SJSA1 (cell line): ENCODE data around the gene PLEKHN1. TPM values are rescaled to one million over a fixed set of nuclear protein-coding genes. Genes with fewer than 3 reads are reported as not detected.

ENCODE experiments used
- DNase-seq, 2 experiments: peaks; one replicate each; pipeline ENCODE4 v3.0.0-alpha.2; 2015 to 2020; ENCODE audit warnings: low spot score in 2 of 2, low read depth in 1 of 2
- H3K27ac ChIP-seq: fragments of 250-450 bp; sonication (Bioruptor Pico); 2 replicates; pipeline ENCODE4 v1.5.1; 2020; ENCODE audit warnings: mild to moderate bottlenecking, moderate library complexity
- H3K27me3 ChIP-seq: fragments of 250-450 bp; sonication (Bioruptor Pico); replicated peaks from 2 replicates; pipeline ENCODE4 v1.5.1; 2020; ENCODE audit warnings: mild to moderate bottlenecking, moderate library complexity
- H3K36me3 ChIP-seq: fragments of 250-450 bp; sonication (Bioruptor Pico); 2 replicates; pipeline ENCODE4 v1.5.1; 2020; ENCODE audit warnings: mild to moderate bottlenecking
- H3K4me1 ChIP-seq: fragments of 250-450 bp; sonication (Bioruptor Pico); replicated peaks from 2 replicates; pipeline ENCODE4 v1.6.1; 2021; ENCODE audit warnings: mild to moderate bottlenecking
- H3K4me3 ChIP-seq: fragments of 250-450 bp; sonication (Bioruptor Pico); 2 replicates; pipeline ENCODE4 v1.5.1; 2020; ENCODE audit warnings: mild to moderate bottlenecking
- H3K9me3 ChIP-seq: fragments of 250-450 bp; sonication (Bioruptor Pico); replicated peaks from 2 replicates; pipeline ENCODE4 v1.5.1; 2020; ENCODE audit warnings: mild to moderate bottlenecking
- total RNA-seq: library from RNA; depleted of rRNA; stranded (reverse); fragments of >200 nt; shearing (Covaris generic); gene quantifications from 2 replicates; pipeline ENCODE4 v1.2.3, GENCODE V29; 2014

PLEKHN1 gene
- total RNA-seq, 1 experiment from 2014 or later = 0.34 TPM

DNA sequence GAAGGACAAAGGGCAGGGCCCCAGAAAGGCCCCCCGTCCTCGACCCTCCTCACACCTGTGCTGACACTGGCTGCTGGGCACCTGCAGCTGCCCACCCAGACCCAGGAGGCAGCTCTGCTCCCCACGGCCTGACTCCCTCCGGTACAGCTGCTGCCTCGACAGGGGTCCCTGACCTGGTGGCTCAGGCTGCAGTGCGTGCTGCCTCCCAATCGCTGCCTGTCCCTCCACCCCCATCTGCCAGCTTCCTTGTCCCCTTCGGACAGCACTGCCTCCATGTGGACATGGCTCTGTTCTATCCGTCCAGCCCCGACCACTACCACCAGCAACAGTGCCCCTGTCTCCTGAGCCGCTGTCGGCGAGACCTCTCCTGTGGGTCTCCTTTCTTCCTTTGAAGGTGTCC, 11.4 kb upstream of the PLEKHN1 start:
- no peaks in the 10 kb centered on the region for H3K27me3 ChIP-seq
- peaks cover 83% of the 10 kb centered on the region for H3K36me3 ChIP-seq
- no peaks in the 10 kb centered on the region; the same call in 1 of the 2 replicates for H3K9me3 ChIP-seq
- DNase-seq = no peak
- H3K4me3 ChIP-seq = no peak overlapping the region
- no peak overlapping the region for H3K27ac ChIP-seq
- peaks cover 21% of the 10 kb centered on the region for H3K4me1 ChIP-seq

DNA sequence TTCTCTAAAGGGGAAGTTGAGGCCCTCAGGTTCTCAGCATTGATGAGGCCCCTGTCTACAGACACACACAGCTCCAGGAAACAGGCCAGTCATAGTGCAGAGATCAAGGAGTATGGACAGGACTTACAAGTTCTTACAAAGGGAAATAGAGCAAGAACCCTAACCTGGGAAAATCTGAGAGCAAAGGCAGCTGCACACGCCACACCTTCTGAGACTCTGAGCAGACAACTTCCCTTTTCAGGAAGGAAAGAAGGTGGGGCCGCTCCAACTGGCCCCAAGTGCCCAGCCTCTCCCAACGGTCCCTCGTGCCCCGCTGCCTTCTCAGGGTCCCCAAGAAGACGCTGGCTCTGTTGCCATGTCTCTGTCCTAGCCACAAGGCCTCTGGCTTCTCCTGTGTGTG, 10.8 kb upstream of the PLEKHN1 start:
- Histone ChIP-seq H3K27me3 (no peaks in the 10 kb centered on the region), H3K4me3 (no peak overlapping the region), H3K36me3 (peaks cover 78% of the 10 kb centered on the region), H3K27ac (no peak overlapping the region), H3K9me3 (no peaks in the 10 kb centered on the region; the same call in 1 of the 2 replicates), H3K4me1 (peaks cover 24% of the 10 kb centered on the region)
- no peak for DNase-seq

DNA sequence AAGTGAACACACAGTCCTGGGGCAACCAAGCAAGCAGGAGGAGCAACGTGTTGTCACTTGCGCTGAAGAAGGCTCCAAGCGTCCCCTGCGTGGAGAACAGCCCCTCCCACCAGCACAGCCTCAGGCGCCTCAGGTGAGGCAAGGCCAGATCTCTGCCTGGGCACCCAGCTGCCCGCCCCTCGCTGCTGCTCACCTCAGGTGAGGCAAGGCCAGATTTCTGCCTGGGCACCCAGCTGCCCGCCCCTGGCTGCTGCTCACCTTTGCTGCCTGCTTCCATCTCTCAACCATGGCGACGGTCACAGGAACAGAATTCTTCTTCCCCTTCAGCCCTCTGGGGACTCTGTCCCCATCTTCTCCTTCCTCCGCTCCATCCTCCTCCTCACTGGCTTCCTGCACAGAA, 9.6 kb upstream of the PLEKHN1 start:
- peaks cover 72% of the 10 kb centered on the region for H3K36me3 ChIP-seq

DNA sequence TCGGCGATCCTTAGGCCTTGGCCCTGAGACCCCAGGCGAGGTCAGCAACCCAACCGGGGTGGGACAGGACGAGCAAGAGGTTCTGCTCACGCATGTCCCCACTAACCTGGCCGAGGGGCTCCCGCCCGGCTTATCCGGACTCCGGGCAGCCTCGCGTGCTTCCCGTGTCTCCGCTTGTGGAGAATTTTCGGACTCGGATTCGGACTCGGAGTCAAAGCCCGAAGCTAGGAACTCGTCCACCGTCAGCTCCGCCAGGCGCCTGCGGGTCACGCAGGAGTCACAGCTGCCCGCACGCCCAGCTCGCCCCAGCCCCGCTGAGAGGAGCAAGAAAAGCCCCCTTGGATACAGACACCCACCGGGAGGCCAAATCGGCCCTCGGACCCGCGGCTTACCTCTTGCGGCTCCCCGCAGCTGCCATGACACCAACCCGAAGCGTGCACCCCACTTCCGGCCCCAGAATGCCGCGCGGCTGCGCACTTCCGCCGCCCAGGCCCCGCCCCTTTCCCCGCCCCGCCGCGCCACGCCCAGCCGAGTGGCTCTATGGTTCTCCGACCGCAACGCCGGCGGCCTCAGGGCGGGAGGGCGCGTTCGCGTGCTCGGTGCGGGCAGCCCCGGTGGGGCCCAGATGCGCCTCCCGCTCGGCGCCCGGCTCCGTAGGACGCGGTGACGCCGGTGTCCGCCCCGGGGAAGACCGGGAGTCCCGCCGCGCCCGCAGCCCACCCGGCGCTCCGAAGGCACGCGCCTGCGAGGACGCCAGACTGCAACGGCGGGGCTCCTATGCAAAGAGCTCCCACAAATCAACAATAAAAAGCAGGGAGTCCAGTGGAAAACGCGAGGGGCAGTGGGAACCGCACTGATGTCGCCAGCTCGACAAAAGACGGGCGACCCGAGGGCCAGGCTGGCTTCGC, 7.2 kb upstream of the PLEKHN1 start, which contains the start of gene NOC2L:
Gene NOC2L (minus strand): TSS at position 434 of the 908 bp plus-strand sequence. CDS start 16 bp downstream, at position 418.
- Histone ChIP-seq H3K4me1 (peaks cover 33% of the 10 kb centered on the region), H3K36me3 (peaks cover 67% of the 10 kb centered on the region), H3K9me3 (no peaks in the 10 kb centered on the region; the same call in 1 of the 2 replicates), H3K4me3 (peak within 1 kb of the TSS; percentile 96), H3K27me3 (no peaks in the 10 kb centered on the region), H3K27ac (no peak within 1 kb of the TSS; the same call in 1 of the 2 replicates)
- peak; percentile 79 to 95 for DNase-seq

More for the DNA sequence above, 9.6 kb upstream of the PLEKHN1 start:
- H3K27ac ChIP-seq = no peak overlapping the region
- no peak overlapping the region for H3K4me3 ChIP-seq
- H3K9me3 ChIP-seq = no peaks in the 10 kb centered on the region; the same call in 1 of the 2 replicates
- no peaks in the 10 kb centered on the region for H3K27me3 ChIP-seq
- no peak for DNase-seq
- peaks cover 33% of the 10 kb centered on the region for H3K4me1 ChIP-seq

DNA sequence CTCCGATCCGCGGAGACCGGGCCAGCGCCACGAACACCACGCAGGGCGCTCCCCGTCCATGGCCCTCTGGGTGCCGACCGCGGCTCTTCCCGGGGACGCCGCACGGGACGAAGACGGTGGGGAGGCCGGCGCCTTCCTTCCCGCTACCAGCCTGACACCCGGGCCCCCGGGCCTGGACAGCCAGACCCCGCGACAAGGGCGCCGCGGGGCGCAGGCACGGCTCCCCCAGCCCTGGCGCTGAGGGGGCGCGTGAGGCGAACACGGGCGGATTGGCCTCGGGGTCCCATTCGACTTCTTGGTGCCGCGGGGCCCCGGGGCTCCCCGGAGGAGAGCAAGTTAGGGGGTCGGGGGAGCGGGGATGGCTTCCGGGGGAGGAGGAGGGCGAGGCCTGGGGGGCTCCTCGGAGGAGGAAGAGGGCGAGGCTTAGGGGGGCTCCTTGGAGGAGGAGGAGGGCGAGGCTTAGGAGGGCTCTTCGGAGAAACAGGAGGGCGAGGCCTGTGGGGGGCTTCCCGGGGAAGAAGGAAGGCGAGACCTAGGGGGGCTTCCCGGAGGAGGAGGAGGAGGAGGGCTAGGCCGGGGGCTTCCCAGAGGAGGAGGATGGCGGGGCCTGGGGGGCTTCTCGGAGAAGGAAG, 6.4 kb upstream of the PLEKHN1 start:
- H3K9me3 ChIP-seq = no peaks in the 10 kb centered on the region; the same call in 1 of the 2 replicates
- no peak for DNase-seq
- H3K27ac ChIP-seq = no peak overlapping the region
- H3K36me3 ChIP-seq = peaks cover 60% of the 10 kb centered on the region
- peak overlapping the region; percentile 96 for H3K4me3 ChIP-seq
- H3K4me1 ChIP-seq = peaks cover 33% of the 10 kb centered on the region
- no peaks in the 10 kb centered on the region for H3K27me3 ChIP-seq

DNA sequence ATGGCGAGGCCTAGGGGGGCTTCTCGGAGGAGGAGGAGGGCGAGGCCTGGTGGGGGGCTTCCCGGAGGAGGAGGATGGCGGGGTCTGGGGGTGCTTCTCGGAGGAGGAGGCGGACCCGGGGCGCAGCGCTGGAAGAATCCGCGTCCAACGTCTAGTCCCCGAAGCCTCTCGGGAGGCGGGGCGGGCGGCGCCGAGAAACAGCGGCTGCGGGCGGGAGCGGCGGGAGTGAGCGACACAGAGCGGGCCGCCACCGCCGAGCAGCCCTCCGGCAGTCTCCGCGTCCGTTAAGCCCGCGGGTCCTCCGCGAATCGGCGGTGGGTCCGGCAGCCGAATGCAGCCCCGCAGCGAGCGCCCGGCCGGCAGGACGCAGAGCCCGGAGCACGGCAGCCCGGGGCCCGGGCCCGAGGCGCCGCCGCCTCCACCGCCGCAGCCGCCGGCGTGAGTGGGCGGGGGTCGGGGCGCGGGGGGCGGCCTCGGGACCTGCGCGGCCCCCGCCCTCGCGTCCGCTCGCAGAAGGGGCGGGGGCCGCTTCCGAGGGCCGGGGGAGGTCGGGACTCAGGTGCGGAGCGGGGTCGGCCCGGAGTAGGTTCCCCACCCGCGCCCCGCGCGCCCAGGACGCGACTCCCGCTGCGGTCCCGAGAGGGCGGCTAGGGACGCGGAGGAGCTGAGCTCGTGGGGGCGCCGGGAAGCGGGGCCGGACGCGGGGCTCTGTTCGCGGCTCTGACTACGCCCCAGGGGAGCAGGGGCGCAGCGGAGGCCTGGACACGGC, 5.7 kb upstream of the PLEKHN1 start, which contains the start of gene KLHL17:
Gene KLHL17 (plus strand): TSS at position 222 of the 769 bp plus-strand sequence. CDS start 110 bp downstream, at position 332.
- Histone ChIP-seq H3K27me3 (no peaks in the 10 kb centered on the region), H3K4me1 (peaks cover 33% of the 10 kb centered on the region), H3K9me3 (no peaks in the 10 kb centered on the region; the same call in 1 of the 2 replicates), H3K4me3 (peak within 1 kb of the TSS; percentile 96), H3K27ac (no peak within 1 kb of the TSS), H3K36me3 (peaks cover 56% of the 10 kb centered on the region)
- peak; percentile 24 to 80 for DNase-seq

DNA sequence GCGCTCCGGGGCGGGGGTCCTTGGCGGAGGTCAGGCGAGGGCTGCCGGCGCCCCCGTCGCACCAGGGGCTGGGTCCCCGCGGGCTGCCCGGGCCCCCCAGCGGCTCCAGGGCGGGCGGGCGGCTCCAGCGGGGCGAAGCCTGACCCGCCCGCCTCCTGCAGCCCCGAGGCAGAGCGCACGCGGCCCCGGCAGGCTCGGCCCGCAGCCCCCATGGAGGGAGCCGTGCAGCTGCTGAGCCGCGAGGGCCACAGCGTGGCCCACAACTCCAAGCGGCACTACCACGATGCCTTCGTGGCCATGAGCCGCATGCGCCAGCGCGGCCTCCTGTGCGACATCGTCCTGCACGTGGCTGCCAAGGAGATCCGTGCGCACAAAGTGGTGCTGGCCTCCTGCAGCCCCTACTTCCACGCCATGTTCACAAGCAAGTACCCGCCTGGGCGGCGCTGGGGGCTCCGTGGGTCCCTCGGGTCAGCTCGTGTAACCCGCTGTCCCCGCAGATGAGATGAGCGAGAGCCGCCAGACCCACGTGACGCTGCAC, 5.1 kb upstream of the PLEKHN1 start:
- H3K9me3 ChIP-seq = no peaks in the 10 kb centered on the region; the same call in 1 of the 2 replicates
- H3K4me3 ChIP-seq = peak overlapping the region; percentile 94
- H3K27me3 ChIP-seq = no peaks in the 10 kb centered on the region
- peaks cover 50% of the 10 kb centered on the region for H3K36me3 ChIP-seq
- peaks cover 36% of the 10 kb centered on the region for H3K4me1 ChIP-seq
- H3K27ac ChIP-seq = no peak overlapping the region
- no peak for DNase-seq

DNA sequence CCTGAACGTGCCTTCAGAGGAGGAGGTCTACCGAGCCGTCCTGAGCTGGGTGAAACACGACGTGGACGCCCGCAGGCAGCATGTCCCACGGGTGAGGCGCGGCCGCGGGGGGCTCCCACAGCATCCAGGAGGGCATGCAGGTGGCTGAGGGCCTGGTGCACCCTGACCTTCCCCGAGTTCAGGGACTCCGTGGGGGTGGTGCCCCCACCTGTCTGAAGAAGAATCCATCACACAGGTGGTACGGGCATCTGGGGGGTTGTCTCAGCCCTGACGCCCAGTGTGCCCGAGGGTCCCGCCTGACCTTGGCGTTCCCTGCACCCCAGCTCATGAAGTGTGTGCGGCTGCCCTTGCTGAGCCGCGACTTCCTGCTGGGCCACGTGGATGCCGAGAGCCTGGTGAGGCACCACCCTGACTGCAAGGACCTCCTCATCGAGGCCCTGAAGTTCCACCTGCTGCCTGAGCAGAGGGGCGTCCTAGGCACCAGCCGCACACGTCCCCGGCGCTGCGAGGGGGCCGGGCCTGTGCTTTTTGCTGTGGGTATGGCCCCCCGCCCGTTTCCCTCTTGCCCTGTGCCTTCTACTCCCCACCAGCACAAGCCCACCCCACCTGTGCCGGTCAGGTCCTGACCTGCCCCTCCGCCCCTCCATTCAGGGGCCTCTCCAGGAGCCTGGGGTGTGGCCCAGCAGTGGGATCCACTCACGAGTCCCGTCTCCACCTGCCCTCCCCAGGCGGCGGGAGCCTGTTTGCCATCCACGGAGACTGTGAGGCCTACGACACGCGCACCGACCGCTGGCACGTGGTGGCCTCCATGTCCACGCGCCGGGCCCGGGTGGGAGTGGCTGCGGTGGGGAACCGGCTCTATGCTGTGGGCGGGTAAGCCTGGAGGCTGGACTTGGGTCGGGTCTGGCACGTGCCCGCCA, 3.6 kb upstream of the PLEKHN1 start:
- Histone ChIP-seq H3K27me3 (no peaks in the 10 kb centered on the region), H3K27ac (no peak overlapping the region), H3K4me3 (no peak overlapping the region), H3K4me1 (peaks cover 43% of the 10 kb centered on the region), H3K36me3 (peaks cover 40% of the 10 kb centered on the region), H3K9me3 (no peaks in the 10 kb centered on the region; the same call in 1 of the 2 replicates)
- DNase-seq = no peak

DNA sequence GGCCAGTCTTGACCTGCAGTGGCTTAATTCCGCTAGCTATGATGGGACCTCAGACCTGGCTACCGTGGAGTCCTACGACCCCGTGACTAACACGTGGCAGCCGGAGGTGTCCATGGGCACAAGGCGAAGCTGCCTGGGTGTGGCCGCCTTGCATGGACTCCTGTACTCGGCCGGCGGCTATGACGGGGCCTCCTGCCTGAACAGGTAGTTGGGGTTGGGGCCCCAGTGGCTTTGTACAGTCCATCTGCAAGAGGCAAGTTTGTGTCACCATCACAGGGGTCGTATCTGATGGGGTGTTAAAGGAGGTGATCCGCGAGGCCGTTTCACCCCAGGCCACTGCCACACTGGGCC, 3.0 kb upstream of the PLEKHN1 start:
- H3K27ac ChIP-seq = no peak overlapping the region
- no peaks in the 10 kb centered on the region for H3K27me3 ChIP-seq
- DNase-seq = no peak
- H3K36me3 ChIP-seq = peaks cover 40% of the 10 kb centered on the region
- H3K9me3 ChIP-seq = no peaks in the 10 kb centered on the region; the same call in 1 of the 2 replicates
- H3K4me3 ChIP-seq = no peak overlapping the region
- H3K4me1 ChIP-seq = peaks cover 37% of the 10 kb centered on the region

DNA sequence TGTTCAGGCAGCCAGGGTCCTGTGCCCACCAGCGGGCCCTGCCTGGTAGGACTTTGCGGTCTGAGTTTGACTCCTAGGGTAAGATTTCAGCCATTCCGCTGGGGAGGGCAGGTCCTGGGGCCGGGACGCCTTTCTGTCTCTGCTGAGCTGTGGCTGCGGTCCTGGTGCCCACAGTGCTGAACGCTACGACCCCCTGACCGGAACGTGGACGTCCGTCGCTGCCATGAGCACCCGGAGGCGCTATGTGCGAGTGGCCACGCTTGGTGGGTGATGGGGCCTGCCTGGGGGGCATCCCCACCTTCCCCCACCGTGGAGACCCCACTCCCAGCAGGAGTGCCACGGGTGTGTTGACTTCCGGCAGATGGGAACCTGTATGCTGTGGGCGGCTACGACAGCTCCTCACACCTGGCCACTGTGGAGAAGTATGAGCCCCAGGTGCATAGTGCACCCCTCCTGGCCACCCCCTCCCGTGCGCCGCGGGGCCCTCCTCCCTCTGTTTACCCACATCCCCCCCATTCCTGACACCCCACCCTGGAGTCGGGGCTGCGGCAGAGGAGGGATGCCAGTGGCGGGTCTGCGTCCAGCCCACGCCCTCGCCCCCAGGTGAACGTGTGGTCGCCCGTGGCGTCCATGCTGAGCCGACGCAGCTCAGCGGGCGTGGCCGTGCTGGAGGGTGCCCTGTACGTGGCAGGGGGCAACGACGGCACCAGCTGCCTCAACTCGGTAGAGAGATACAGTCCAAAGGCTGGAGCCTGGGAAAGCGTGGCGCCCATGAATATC, 2.3 kb upstream of the PLEKHN1 start:
- Histone ChIP-seq H3K27ac (no peak overlapping the region), H3K9me3 (no peaks in the 10 kb centered on the region; the same call in 1 of the 2 replicates), H3K4me1 (peaks cover 30% of the 10 kb centered on the region), H3K4me3 (no peak overlapping the region), H3K27me3 (0 out of 2 replicates have a peak, but pooled peaks cover under 1% of the 10 kb centered on the region), H3K36me3 (peaks cover 34% of the 10 kb centered on the region)
- DNase-seq = no peak

DNA sequence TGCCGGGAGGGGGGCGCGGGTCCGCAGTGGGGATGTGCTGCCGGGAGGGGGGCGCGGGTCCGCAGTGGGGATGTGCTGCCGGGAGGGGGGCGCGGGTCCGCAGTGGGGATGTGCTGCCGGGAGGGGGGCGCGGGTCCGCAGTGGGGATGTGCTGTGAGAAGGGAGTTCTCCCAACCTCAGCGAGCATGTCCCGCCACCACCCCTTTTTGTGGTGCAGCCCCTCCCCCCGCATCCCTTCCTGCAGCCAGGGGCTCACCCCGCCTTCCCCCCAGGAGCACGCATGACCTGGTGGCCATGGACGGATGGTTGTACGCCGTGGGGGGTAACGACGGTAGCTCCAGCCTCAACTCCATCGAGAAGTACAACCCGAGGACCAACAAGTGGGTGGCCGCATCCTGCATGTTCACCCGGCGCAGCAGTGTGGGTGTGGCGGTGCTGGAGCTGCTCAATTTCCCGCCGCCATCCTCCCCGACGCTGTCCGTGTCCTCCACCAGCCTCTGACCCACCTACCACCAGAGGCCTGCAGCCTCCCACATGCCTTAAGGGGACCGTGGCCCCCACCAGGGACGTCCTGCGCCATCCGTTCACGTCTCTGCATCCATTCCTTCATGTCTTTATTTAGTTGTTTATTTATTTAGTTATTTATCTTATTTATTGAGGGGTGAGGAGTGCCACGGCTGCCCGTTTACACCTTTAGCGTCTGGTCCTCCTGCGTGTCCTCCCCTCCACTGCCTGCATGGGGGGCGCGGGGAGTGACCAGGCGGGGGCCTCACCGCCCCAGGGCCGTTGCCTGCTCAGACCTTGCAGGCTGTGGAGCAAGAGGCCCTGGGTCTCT, 1.4 kb upstream of the PLEKHN1 start:
- Histone ChIP-seq H3K36me3 (peaks cover 32% of the 10 kb centered on the region), H3K4me3 (no peak overlapping the region), H3K4me1 (peaks cover 25% of the 10 kb centered on the region), H3K27me3 (0 out of 2 replicates have a peak, but pooled peaks cover 3% of the 10 kb centered on the region), H3K9me3 (no peaks in the 10 kb centered on the region), H3K27ac (no peak overlapping the region)
- DNase-seq = no peak
